Measurements from ENCODE around the gene PCDHB9.
"Not testable (repeated sequence)": the region's sequence is repeated elsewhere in the genome, so short reads cannot be mapped to it uniquely, and the experiment has no call there.

PCDHB9 gene

GRCh38 chr5:141188682-141189081, 1.7 kb downstream of the PCDHB9 start:
- not testable (repeated sequence) for DNase-seq (ENCODE audit: low read depth in 2 of 2)

DNA sequence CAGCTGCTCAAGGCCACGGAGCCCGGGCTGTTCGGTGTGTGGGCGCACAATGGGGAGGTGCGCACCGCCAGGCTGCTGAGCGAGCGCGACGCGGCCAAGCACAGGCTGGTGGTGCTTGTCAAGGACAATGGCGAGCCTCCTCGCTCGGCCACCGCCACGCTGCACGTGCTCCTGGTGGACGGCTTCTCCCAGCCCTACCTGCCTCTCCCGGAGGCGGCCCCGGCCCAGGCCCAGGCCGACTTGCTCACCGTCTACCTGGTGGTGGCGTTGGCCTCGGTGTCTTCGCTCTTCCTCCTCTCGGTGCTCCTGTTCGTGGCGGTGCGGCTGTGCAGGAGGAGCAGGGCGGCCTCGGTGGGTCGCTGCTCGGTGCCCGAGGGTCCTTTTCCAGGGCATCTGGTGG, 2.2 kb downstream of the PCDHB9 start:
- DNase-seq (ENCODE audit: low read depth in 2 of 2) = not testable (repeated sequence)

- DNase-seq (ENCODE audit: low read depth in 2 of 2) = no peak
Measured at GRCh38 chr5:141192110-141192725, 5.3 kb downstream of the PCDHB9 start, which contains the start of gene PCDHB10. TSS of gene PCDHB10 (plus strand) at chr5:141192353. CDS start at chr5:141192553, 200 bp downstream.

DNA sequence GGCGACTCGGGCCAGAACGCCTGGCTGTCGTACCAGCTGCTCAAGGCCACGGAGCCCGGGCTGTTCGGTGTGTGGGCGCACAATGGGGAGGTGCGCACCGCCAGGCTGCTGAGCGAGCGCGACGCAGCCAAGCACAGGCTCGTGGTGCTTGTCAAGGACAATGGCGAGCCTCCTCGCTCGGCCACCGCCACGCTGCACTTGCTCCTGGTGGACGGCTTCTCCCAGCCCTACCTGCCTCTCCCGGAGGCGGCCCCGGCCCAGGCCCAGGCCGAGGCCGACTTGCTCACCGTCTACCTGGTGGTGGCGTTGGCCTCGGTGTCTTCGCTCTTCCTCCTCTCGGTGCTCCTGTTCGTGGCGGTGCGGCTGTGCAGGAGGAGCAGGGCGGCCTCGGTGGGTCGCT, 7.4 kb downstream of the PCDHB9 start:
- not testable (repeated sequence) for DNase-seq (ENCODE audit: low read depth in 2 of 2)

DNA sequence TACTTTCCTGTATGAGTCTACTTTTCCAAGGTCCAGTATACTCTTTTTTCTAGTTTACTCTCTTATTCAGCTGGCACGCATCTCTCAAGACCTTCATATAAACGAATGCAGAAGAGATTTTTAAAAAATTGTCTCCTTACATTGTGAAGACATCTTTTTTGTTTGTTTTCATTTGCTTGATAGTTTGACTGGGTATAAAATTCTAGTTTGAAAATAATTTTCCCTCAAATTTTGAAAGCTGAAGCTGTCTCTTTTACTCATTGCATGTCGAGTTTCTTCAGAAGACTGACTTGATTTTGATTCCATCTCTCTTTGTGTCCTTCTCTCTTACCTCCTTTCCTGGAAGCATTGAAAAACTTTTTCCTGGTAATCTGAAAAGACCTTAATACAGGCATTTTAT, 9.4 kb downstream of the PCDHB9 start:
- no peak for DNase-seq (ENCODE audit: low read depth in 2 of 2)

- DNase-seq (ENCODE audit: low read depth in 2 of 2) = no peak
Measured at GRCh38 chr5:141199359-141200235, 12.6 kb downstream of the PCDHB9 start, which contains the start of gene PCDHB11. TSS of gene PCDHB11 (plus strand) at chr5:141199627. CDS start at chr5:141199775, 148 bp downstream.

DNA sequence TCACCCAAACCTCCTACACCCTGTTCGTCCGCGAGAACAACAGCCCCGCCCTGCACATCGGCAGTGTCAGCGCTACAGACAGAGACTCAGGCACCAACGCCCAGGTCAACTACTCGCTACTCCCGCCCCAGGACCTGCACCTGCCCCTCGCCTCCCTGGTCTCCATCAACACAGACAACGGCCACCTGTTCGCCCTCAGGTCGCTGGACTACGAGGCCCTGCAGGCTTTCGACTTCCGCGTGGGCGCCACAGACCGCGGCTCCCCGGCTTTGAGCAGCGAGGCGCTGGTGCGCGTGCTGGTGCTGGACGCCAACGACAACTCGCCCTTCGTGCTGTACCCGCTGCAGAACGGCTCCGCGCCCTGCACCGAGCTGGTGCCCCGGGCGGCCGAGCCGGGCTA, 14.2 kb downstream of the PCDHB9 start:
- not testable (repeated sequence) for DNase-seq (ENCODE audit: low read depth in 2 of 2)

- DNase-seq (ENCODE audit: low read depth in 2 of 2) = not testable (repeated sequence)
Measured at GRCh38 chr5:141201646-141202045, 14.7 kb downstream of the PCDHB9 start.

GRCh38 chr5:141208478-141208877, 21.5 kb downstream of the PCDHB9 start, which contains the start of gene PCDHB12:
TSS of gene PCDHB12 (plus strand) at chr5:141208719. CDS start at chr5:141208908, 189 bp downstream.
- DNase-seq (ENCODE audit: low read depth in 2 of 2) = no peak

- DNase-seq (ENCODE audit: low read depth in 2 of 2) = not testable (repeated sequence)
Measured at GRCh38 chr5:141210281-141210680, 23.3 kb downstream of the PCDHB9 start.

DNA sequence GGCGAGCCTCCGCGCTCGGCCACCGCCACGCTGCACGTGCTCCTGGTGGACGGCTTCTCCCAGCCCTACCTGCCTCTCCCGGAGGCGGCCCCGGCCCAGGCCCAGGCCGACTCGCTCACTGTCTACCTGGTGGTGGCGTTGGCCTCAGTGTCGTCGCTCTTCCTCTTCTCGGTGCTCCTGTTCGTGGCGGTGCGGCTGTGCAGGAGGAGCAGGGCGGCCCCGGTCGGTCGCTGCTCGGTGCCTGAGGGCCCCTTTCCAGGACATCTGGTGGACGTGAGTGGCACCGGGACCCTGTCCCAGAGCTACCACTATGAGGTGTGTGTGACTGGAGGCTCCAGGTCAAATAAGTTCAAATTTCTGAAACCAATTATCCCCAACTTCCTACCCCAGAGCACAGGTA, 23.9 kb downstream of the PCDHB9 start:
- not testable (repeated sequence) for DNase-seq (ENCODE audit: low read depth in 2 of 2)

DNA sequence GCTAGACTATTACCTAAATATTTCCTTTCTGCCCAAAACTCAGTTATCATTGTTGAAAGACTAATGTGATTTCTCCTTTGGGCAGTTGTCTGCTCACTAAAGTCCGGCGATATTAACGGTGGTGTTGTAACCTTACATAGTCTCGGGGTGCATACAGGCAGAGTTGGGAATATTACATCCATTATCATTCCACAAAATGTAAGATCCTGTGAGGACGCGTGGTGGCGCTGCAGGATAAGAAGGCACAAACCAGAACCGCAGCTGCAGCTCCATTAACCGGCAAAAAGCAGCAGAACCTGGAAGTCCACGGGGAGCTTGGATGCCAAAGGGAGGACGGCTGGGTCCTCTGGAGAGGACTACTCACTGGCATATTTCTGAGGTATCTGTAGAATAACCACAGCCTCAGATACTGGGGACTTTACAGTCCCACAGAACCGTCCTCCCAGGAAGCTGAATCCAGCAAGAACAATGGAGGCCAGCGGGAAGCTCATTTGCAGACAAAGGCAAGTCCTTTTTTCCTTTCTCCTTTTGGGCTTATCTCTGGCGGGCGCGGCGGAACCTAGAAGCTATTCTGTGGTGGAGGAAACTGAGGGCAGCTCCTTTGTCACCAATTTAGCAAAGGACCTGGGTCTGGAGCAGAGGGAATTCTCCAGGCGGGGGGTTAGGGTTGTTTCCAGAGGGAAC, 26.8 kb downstream of the PCDHB9 start, which contains the start of gene PCDHB13:
Gene PCDHB13, plus strand, starts transcription at position 264 of the 684 bp plus-strand sequence. Its CDS starts 205 bp downstream, at position 469.
- DNase-seq (ENCODE audit: low read depth in 2 of 2) = not testable (repeated sequence)

DNA sequence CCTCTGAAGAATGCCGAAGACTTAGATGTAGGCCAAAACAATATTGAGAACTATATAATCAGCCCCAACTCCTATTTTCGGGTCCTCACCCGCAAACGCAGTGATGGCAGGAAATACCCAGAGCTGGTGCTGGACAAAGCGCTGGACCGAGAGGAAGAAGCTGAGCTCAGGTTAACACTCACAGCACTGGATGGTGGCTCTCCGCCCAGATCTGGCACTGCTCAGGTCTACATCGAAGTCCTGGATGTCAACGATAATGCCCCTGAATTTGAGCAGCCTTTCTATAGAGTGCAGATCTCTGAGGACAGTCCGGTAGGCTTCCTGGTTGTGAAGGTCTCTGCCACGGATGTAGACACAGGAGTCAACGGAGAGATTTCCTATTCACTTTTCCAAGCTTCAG, 27.6 kb downstream of the PCDHB9 start:
- not testable (repeated sequence) for DNase-seq (ENCODE audit: low read depth in 2 of 2)

- DNase-seq (ENCODE audit: low read depth in 2 of 2) = not testable (repeated sequence)
Measured at GRCh38 chr5:141215504-141215903, 28.5 kb downstream of the PCDHB9 start.

- not testable (repeated sequence) for DNase-seq (ENCODE audit: low read depth in 2 of 2)
Measured at GRCh38 chr5:141216035-141216434, 29.1 kb downstream of the PCDHB9 start.

DNA sequence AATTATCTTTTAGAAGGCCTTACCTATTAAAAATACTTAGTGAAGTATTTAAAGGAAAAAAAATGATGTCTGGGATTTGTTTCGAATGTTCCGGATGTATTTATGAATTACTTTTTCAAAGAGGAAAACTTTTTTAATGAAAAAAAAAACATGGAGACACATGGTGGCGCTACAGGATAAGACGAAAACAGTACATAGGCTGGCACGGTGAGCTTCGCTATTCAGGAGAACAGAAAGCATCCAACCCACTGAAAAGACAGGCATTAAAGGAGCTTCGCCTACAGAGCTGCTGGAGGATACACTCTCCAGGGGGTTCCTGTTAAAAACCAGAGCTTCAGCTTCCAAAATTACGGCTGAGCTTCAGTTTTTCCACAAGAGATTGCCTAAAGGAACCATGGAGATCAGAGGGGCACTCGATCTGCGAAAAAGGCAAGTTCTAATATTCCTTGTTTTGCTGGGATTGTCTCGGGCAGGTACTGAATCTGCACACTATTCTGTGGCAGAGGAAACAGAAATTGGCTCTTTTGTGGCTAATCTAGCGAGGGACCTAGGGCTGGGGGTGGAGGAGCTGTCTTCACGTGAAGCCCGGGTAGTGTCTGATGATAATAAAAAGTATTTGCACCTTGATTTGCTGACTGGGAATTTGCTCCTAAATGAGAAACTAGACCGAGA, 36.3 kb downstream of the PCDHB9 start, which contains the start of gene PCDHB14:
Gene PCDHB14, plus strand, starts transcription at position 232 of the 672 bp plus-strand sequence. Its CDS starts 163 bp downstream, at position 395.
- DNase-seq (ENCODE audit: low read depth in 2 of 2) = no peak

DNA sequence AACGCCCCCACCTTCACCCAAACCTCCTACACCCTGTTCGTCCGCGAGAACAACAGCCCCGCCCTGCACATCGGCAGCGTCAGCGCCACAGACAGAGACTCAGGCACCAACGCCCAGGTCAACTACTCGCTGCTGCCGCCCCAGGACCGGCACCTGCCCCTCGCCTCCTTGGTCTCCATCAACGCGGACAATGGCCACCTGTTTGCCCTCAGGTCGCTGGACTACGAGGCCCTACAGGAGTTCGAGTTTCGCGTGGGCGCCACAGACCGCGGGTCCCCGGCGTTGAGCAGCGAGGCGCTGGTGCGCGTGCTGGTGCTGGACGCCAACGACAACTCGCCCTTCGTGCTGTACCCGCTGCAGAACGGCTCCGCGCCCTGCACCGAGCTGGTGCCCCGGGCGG, 37.9 kb downstream of the PCDHB9 start:
- DNase-seq (ENCODE audit: low read depth in 2 of 2) = not testable (repeated sequence)

DNA sequence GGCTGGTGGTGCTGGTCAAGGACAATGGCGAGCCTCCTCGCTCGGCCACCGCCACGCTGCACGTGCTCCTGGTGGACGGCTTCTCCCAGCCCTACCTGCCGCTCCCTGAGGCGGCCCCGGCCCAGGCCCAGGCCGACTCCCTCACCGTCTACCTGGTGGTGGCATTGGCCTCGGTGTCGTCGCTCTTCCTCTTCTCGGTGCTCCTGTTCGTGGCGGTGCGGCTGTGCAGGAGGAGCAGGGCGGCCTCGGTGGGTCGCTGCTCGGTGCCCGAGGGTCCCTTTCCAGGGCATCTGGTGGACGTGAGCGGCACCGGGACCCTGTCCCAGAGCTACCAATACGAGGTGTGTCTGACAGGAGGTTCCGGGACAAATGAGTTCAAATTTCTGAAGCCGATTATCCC, 38.5 kb downstream of the PCDHB9 start:
- DNase-seq (ENCODE audit: low read depth in 2 of 2) = not testable (repeated sequence)

- DNase-seq (ENCODE audit: low read depth in 2 of 2) = no peak
Measured at GRCh38 chr5:141234109-141234667, 47.2 kb downstream of the PCDHB9 start.

DNA sequence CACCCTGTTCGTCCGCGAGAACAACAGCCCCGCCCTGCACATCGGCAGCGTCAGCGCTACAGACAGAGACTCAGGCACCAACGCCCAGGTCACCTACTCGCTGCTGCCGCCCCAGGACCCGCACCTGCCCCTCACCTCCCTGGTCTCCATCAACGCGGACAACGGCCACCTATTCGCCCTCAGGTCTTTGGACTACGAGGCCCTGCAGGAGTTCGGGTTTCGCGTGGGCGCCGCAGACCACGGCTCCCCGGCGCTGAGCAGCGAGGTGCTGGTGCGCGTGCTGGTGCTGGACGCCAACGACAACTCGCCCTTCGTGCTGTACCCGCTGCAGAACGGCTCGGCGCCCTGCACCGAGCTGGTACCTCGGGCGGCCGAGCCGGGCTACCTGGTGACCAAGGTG, 49.0 kb downstream of the PCDHB9 start:
- not testable (repeated sequence) for DNase-seq (ENCODE audit: low read depth in 2 of 2)

All from stimulated activated CD8-positive, alpha-beta memory T cell treated with anti-CD3 and anti-CD28 coated beads, Interleukin-7, amount 100 ng/mL, for 4 hours (primary cell).